Retinal pigment epithelial cell (primary cell): ENCODE measurements around the gene ORAI3.

Experiments
- DNase-seq: peaks from one replicate; pipeline ENCODE4 v3.0.0-alpha.2; 2010; ENCODE audit warnings: low read depth
- H3K4me3 ChIP-seq: 2 replicates; pipeline ENCODE4 v1.5.1; 2011; ENCODE audit warnings: mild to moderate bottlenecking, low read length, control low read depth, moderate library complexity
- CTCF ChIP-seq: conservative IDR thresholded peaks from 2 replicates; pipeline ENCODE4 v1.5.1; 2011; ENCODE audit warnings: low read depth, low read length, control low read depth, inconsistent platforms

Gene ORAI3

GRCh38 chr16:30903596-30903995 lies 45.3 kb upstream of the ORAI3 start:
- no peak for DNase-seq
- H3K4me3 ChIP-seq, result no peak overlapping the region
- no peak for TF ChIP-seq CTCF

GRCh38 chr16:30904114-30904780 lies 44.6 kb upstream of the ORAI3 start:
- TF ChIP-seq CTCF, result no peak
- no peak overlapping the region for H3K4me3 ChIP-seq
- no peak for DNase-seq

- no peak overlapping the region for H3K4me3 ChIP-seq
- no peak for DNase-seq
- TF ChIP-seq CTCF, result no peak
These were observed 41.8 kb upstream of the ORAI3 start for GRCh38 chr16:30907064-30907463.

- TF ChIP-seq CTCF, result no peak
- H3K4me3 ChIP-seq, result no peak overlapping the region
- DNase-seq, result no peak
These were observed 38.3 kb upstream of the ORAI3 start for GRCh38 chr16:30910427-30911029.

- TF ChIP-seq CTCF, result no peak
- no peak for DNase-seq
- no peak overlapping the region for H3K4me3 ChIP-seq
These were observed 36.0 kb upstream of the ORAI3 start for GRCh38 chr16:30912794-30913412.

- DNase-seq, result no peak
- no peak overlapping the region for H3K4me3 ChIP-seq
- no peak for TF ChIP-seq CTCF
These were observed 34.0 kb upstream of the ORAI3 start for GRCh38 chr16:30914830-30915229.

- H3K4me3 ChIP-seq, result no peak overlapping the region
- no peak for TF ChIP-seq CTCF
- DNase-seq, result no peak
These were observed 30.3 kb upstream of the ORAI3 start for GRCh38 chr16:30918614-30919013.
